HG02642 (cell line): Measurements from ENCODE around the gene PCSK4.
"Not testable (repeated sequence)": the region's sequence is repeated elsewhere in the genome, so short reads cannot be mapped to it uniquely, and the experiment has no call there.

ENCODE experiments used
- ATAC-seq: cut with Tn5 transposase; IDR thresholded peaks from one replicate; pipeline ENCODE4 v1.9.1; 2021; ENCODE audit warnings: mild to moderate bottlenecking; ENCODE audit not compliant: unreplicated experiment, poor library complexity

Gene PCSK4

DNA sequence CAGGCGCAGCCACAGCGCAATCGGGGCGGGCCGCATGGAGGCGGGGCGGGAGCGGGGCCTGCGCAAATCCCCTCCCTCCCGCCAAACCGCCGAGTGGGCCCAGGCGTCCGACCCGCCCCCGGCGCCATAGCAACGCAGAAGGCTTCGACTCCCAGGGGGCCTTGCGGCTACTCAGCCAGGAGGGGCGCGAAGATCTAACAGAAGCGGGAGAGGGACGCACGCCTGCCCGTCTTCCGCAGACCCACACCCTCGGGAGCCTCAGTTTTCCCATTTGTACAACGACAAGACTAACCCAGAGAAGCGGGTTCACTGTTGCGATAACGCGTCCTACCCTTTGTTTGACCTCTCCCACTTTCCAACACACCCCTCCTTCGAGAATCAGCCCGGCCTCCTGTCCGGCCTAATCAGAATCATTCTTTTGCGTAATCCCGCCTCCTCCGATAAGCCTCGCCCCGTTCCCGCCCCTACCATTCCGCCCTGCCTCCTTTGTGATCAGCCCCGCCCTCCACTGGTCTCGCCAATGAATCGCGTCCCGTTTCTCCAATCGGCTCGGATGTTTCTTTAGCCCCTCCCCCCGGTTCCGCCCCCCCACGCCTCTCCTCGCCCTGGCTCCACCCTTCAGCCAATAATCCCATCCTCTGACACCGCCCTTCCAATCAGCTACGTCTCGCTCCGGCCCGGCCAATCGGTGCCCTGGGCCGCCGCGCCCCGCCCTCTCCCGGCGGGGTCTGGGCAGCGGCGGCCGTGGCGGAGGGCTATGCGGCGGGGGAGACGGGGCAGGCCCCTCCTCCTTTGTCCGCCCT is at the start of gene PCSK4:
PCSK4 (minus strand) TSS at position 40 of the 803 bp plus-strand sequence; CDS start at position 36, 4 bp downstream.
- peak; percentile 81 for ATAC-seq

DNA sequence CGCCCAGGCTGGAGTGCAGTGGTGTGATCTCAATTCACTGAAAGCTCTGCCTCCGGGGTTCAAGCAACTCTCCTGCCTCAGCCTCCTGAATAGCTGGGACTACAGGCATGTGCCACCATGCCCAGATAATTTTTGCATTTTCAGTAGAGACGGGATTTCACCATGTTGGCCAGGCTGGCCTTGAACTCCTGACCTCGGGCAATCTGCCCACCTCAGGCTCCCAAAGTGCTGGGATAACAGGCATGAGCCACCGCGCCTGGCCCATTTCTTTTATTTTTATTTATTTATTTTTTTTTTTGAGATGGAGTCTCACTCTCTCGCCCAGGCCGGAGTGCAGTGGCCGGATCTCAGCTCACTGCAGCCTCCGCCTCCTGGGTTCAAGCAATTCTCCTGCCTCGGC is 49.6 kb upstream of the PCSK4 start:
- not testable (repeated sequence) for ATAC-seq

DNA sequence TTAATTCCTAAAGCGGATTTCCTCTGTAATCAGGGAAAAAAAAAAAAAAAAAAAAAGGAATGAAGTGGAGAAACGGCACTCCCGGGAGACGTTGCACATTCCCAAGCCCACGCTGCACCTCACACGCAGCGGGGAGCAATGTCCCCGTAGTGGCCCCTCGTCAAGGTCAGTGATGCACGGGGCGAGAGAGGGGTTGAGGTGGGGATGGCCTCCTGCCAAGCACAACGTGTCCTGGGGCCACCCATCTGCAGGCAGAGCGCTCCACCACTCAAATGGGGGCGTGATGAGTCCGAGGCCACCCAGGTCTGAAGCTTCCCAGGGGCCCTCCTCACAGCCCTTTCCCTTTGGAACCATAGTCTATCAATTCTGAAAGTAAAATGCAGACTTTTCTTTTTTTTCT is 48.8 kb upstream of the PCSK4 start:
- ATAC-seq, result no peak

DNA sequence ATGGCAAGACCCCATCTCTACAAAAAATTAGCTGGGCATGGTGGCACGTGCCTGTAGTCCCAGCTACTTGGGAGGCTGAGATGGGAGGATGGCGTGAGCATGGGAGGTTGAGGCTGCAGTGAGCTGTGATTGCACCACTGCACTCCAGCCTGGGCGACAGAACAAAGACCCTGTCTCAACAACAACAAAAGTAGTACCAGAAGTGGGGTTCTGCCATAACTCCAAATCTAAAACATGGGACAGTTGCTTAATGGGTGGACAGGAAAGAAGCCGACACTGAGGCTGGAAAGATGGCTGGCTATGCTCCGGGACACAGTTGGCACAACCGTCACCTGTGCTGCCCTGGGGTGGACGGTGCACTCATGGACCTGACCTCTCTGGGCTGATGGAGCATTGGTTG is 45.5 kb upstream of the PCSK4 start:
- ATAC-seq, result not testable (repeated sequence)

DNA sequence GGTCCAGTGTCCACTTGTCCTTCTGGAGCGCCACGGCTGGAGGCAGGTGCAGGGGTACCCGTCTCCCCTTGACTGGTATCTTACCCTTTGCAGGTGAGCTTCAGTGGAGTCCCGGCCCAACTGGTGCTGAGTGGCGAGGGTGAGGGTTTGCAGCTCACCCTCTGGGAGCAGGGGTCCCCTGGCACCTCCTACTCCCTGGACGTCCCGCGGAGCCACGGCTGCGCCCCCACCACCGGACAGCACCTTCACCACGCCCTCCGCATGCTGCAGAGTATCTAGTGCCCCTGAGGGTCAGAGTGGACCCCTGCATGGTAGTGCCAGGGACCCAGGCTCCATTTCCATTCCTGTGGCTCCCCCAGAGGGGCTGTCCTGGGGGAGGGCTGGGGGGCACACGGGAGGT is 44.8 kb upstream of the PCSK4 start:
- ATAC-seq, result no peak

DNA sequence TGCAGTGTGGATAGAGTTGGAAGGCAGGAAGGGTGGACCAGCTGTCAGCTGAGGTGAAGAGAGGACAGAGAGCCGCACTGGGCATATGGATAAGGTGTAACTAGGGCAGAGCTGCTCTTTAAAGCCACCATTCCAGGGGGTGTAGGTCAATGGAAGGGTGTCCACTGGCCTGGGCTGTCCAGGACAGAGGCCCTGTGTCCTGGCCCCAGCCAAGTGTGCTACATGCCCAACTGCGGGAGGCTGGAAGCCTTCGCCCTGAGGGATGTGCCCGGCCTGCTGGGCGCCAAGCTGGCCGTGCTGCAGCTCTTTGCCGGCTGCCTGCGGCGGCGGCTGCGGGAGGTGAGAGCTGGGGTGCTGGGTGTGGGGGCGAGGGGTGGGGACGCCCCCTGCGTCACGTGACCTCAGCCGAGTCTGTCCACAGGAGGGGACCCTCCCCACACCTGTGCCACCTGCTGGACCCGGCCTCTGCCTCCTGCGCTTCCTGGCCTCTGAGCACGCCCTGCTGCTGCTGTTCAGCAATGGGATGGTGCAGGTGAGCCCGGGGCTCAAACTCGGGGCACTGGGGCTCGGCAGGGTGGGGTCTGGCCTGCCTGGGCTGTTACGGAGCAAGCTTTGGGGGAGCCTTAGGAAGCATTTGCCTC is 43.5 kb upstream of the PCSK4 start:
- no peak for ATAC-seq

DNA sequence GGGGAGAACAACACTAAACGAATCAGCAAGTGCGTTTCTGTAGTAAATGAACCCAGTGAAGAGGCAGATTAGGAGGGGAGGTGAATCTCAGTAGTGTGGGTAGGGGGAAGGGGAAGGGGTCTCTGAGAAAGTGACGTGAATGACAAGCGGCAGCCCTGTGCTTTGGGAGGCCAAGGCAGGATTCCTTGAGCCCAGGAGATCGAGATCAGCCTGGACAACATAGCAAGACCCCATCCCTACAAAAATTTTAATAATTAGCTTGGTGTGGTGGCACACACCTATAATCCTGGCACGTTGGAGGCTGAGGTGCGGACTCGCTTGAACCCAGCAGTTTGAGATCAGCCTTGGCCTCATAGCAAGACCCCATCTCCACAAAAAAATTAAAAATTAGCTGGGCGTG is 41.9 kb upstream of the PCSK4 start:
- ATAC-seq, result no peak

DNA sequence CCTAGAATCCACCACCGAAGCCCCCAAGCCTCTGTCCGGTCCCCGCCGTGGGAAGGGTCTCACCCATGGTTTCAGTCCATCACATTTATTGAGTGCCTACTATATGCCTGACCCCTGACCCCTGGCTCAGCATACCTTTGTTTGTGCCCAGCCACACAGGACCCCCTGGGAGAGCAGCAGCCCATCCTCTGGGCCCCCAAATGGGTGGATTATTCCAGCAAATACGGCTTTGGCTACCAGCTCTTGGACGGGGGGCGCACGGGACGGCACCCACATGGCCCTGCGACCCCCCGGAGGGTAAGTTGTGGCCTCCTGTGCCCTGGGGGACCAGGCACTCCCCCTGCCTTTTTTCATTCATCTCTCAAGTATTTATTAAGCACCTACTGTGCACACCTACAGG is 41.4 kb upstream of the PCSK4 start:
- ATAC-seq, result no peak

DNA sequence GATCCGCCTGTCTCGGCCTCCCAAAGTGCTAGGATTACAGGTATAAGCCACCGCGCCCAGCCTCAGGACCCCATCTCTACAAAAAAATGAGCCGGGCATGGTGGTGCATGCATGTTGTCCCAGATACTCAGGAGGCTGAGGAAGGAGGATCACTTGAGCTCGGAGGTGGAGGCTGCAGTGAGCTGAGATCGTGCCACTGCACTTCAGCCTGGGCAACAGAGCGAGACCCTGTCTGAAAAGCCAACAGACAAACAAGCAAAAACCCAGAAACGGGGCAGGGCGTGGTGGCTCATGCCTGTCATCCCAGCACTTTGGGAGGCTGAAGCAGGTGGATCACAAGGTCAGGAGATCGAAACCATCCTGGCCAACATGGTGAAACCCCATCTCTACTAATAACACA is 40.7 kb upstream of the PCSK4 start:
- ATAC-seq, result not testable (repeated sequence)

DNA sequence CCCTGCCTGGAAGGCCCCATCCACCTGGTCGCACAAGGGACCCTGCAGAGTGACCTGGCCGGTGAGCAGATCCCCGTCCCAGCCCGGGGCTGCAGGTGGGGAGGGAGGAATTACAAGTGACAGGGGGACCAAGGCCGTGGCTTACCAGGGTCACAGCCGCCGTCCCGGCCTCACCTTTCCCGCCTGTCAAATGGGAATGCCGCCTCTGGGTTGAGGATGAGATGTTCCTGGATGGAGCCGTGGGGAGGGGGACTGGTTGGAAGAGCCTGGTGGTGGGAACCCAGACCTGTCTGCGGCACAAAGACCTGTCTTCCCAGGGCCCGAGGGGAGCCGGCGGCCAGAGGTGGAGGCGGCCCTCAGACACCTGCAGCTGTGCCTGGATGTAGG is 39.3 kb upstream of the PCSK4 start:
- ATAC-seq, result no peak

DNA sequence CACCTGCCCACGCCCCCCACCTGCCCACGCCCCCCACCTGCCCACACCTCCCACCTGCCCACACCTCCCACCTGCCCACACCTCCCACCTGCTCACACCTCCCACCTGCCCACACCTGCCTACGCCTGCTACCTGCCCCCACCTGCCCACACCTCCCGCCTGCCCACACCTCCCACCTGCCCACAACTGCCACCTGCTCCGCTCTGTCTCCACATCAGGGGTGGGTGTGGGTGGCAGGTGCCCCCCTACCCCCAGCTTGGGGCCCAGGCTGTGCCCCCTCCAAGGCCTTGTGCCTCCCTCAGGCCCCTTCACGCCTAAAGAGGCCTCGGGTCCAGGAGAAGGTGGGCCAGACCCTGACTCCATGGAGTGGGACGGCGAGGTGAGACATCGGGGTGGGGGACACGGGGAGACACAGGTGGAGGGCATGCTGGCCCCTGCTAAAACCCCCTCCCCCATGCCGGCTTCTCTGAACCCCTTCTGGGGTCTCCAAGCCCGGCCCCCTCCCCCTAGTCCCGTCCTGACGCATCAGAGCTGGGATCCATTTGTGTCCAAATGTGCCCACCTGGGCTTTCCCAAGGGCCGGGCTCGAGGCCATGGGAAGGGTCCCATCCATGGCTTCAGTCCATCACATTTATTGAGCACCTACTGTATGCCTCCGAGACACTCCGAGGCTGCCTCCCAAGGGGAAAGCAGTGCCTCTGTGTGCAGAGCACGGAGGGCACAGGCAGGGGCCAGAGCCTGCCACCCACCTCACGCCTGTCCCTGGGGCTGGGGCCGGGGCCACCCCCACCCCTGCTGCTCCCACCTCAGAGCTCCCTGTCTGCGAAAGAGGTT is 38.7 kb upstream of the PCSK4 start:
- no peak for ATAC-seq

DNA sequence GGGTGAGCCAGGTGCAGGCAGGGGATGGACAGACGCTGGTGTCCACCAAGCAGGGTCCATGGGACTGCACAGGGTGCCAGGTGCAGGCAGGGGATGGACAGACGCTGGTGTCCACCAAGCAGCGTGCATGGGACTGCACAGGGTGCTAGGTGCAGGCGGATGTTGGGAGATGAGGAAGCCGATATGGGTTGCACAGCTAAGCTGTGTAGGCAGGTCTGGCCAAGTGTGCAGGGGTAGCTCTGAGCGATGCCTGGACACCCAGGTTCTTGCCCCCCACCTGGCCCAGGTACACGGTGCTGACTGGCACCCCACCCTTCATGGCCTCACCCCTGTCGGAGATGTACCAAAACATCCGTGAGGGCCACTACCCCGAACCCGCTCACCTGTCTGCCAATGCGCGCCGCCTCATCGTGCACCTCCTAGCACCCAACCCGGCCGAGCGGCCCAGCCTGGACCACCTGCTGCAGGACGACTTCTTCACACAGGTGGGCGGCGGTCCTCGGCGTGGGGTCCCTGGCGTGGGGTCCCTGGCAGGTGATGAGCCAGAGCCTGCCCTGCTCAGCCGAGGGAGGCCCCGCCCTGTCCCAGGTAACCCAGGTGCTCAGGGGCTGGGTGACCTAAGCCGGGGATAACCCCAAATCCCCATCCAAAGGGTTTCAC is 37.6 kb upstream of the PCSK4 start:
- no peak for ATAC-seq

DNA sequence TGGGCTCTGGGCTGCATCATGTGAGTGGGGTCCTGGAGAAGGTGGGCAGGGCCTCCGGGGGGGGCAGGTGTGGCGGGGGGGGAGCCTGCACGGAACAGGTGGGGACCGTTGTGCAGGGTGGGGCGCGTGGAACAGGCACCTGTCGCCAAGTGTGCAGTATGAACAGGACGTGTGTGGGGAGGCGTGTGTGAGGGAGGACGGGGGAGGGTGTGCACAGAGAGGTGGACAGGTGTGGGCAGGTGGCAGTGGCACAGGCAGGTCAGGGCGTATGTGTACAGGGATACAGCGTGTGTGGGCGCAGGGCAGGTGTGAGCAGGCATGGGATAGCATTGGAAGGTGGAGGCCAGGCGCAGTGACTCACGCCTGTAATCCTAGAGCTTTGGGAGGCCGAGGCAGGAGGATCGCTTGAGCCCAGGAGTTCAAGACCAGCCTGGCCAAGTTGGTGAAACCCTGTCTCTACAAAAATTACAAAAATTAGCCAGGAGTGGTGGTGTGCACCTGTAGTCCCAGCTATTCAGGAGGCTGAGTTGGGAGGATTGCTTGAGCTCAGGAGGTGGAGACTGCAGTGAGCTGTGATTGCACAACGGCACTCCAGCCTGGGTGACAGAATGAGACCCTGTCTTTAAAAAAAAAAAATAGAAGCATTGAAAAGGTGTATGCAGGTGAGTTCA is 37.0 kb upstream of the PCSK4 start:
- no peak for ATAC-seq

DNA sequence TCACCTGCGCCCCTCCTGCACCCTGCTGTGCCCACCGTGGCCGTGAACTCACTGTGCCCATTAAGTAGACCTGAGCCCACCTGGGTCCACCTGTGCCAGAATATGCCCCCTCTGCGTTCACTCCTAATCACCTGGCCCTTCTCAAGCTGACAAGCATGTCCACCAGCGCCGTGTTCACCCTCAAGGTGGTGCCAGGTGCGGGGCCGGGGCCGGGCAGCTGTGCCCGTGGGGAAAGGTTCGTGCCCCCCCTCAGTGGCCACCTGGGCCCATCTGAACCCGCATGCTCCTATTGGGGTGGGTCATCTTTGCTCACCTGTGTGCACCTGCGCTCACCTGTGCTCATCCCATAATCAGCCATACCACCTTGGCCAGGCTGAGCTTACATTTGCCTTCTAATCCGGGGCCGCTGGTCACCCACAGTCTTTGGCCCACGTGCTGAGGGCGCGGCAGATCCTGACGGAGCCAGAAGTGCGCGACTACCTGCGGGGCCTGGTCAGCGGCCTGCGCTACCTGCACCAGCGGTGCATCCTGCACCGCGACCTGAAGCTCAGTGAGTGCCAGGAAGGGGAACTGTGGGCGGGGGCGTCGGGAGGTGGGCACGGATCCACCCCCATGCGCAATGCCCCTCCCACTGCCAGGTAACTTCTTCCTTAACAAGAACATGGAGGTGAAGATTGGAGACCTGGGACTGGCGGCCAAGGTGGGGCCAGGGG is 36.1 kb upstream of the PCSK4 start:
- no peak for ATAC-seq

DNA sequence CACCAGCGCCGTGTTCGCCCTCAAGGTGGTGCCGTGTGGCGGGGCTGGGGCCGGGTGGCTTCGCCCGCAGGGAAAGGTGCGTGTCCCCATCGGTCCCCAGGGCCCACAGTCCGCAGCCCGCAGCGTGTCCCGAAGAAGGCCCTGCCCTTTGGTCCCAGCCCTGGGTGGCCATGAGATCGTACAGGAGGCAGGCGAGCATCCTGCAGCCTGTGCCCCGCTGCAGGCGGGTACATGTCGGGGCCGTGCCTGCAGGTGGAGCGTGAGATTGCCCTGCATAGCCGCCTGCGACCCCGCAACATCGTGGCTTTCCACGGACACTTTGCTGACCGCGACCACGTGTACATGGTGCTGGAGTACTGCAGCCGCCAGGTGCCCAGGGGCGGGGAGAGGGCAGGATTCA is 35.2 kb upstream of the PCSK4 start:
- ATAC-seq, result no peak

DNA sequence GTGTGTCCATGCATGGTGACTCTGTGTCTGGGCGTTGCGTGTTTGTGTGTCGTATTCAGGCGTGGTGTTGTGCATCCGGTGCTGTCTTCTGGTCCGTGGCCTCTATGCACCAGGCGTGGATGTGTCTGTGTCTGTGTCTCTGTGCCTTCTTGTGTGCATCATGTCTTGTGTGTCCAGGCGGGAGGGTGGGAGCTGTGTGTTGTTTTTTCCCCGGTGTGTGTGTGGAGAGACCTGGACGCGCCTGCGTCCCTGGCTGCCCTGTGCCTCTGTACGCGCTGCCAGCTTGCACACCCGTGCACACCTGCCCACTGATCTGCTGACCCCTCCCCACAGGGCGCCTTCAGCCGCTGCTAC is 34.8 kb upstream of the PCSK4 start:
- ATAC-seq, result no peak

DNA sequence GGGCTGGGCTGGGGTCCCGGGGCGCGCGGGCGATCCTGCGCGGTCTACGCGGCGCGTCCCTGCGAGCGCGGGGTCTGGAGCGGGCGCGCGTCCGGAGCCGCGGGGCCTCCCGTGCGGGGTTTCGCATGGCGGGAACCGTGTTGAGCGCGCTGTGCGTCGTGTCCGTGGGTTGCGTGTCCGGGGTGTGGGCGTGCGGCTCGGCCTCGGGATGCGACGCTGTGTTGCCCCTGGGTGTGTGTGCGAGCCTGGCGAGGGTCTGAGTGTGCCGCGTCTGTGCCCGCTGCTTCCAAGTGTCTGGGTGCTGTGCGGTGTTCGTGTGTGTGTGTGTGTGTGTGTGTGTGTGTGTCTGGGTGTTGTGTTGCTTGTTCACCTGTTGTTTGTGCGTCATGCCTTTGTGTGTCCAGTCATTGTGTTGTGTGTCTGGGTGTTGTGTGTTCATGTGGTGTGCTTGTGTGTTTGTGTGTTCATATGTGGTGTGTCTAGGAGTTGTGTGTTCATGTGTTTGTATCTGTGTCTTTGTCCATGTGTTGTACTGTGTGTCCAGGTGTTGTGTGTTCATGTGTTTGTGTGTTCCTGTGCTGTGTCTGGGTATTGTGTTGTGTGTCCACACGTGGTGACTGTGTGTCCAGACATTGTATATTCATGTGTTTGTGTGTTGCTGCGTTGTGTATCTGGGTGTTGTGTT is 34.3 kb upstream of the PCSK4 start:
- ATAC-seq, result no peak

DNA sequence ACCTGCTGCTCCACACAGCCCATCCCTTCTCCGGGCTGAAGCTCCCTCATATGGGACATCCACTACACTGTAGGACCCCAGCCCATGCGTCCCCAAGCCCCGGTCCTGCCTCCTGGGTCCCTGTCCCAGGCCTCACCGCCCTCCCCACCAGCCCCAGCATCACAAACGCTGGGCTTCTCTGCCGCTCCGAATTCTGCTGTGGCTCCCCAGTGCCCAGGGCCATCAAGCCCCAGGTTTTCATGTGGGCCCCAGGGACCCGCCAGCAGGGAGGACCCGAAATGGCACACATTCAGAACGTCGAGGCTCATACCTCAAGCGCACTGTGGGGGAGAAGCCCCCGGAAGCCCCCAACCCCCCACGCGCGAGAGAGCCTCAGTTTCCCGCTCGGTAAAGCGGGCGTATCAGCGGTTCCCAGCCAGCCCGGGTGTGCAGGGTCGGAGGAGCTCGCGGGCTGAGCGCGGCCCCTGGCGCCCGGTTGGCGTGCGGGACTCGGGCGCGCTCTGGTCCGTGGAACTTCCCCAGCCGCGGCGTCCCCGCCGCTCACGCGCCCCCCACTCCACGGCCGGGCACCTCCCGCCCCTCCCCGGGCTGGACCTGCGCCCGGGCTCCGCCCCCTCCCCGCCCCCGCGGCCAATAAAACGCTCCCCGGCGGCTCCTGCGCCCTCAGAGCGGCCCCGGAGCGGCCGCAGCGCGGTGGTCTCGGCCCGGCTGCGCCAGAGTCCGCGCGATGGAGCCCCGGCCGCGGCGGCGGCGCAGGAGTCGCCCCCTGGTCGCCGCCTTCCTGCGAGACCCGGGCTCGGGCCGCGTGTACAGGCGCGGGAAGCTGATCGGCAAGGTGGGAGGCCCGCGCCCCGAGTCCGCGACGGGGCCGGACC is 33.5 kb upstream of the PCSK4 start, which contains the start of gene PLK5:
PLK5 (plus strand) TSS at position 666 of the 875 bp plus-strand sequence. CDS start 2,920 bp downstream, outside the sequence.
- no peak for ATAC-seq
